Measurements from ENCODE around the gene MRFAP1. TPM values are rescaled to one million over a fixed set of nuclear protein-coding genes. Genes with fewer than 3 reads are reported as not detected.

MRFAP1 gene
- total and polyA plus RNA-seq, 2 experiments from 2014 or later: 221 to 256 TPM

GRCh38 chr4:6595897-6596537, 44.5 kb upstream of the MRFAP1 start:
- 71% methylated on average over 9 of the region's 16 CpGs for WGBS (ENCODE audit: low lambda C conversion rate, missing lambda C conversion rate)
- Histone ChIP-seq H4K20me1 (ENCODE audit: insufficient read depth, poor library complexity, severe bottlenecking) (no peaks in the 10 kb centered on the region), H3K27me3 (no peaks in the 10 kb centered on the region), H2AFZ (no peak overlapping the region), H3K4me2 (no peak overlapping the region), H3K4me1 (ENCODE audit: insufficient read depth) (no peaks in the 10 kb centered on the region), H3K36me3 (replicated peaks; ENCODE audit: insufficient read depth, low read depth) (no peaks in the 10 kb centered on the region), H3K79me2 (no peaks in the 10 kb centered on the region), H3K4me3 (no peak overlapping the region), H3K9me3 (ENCODE audit: low read depth) (no peaks in the 10 kb centered on the region), H3K9me2 (replicated peaks; ENCODE audit: insufficient read depth) (no peaks in the 10 kb centered on the region), H3K27ac (no peak overlapping the region)
- DNase-seq (ENCODE audit: low spot score): no peak
- TF ChIP-seq EZH2phosphoT487 (IDR thresholded peaks at IDR 0.05; ENCODE audit: low read depth, severe bottlenecking, unreplicated experiment) (no peak), EZH2 (IDR thresholded peaks at IDR 0.05; ENCODE audit: borderline replicate concordance) (no peak)
- TF ChIP-seq, protein P1, sequence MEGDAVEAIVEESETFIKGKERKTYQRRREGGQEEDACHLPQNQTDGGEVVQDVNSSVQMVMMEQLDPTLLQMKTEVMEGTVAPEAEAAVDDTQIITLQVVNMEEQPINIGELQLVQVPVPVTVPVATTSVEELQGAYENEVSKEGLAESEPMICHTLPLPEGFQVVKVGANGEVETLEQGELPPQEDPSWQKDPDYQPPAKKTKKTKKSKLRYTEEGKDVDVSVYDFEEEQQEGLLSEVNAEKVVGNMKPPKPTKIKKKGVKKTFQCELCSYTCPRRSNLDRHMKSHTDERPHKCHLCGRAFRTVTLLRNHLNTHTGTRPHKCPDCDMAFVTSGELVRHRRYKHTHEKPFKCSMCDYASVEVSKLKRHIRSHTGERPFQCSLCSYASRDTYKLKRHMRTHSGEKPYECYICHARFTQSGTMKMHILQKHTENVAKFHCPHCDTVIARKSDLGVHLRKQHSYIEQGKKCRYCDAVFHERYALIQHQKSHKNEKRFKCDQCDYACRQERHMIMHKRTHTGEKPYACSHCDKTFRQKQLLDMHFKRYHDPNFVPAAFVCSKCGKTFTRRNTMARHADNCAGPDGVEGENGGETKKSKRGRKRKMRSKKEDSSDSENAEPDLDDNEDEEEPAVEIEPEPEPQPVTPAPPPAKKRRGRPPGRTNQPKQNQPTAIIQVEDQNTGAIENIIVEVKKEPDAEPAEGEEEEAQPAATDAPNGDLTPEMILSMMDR (IDR thresholded peaks at IDR 0.05; ENCODE audit: poor library complexity): no peak

DNA sequence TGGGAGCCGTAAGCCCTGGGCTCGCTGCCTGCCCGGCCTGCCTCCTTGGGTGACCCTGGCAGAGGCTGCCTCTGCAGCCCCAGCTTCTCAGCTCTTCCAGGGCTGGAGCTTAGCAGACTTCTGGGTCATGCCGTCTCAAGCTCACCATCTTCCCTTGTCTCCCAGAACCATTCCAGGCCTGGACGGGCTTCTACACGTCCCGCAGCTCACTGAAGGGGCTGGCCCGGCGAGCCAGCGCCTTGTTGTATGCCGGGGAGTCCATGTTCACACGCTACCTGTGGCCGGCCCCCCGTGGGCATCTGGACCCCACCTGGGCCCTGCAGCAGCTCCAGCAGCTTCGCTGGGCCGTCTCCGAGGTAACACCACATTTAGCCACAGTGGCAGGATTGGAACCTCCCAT, 43.5 kb upstream of the MRFAP1 start:
- no peak overlapping the region for H3K4me3 ChIP-seq
- H3K9me2 ChIP-seq (replicated peaks; ENCODE audit: insufficient read depth): no peaks in the 10 kb centered on the region
- no peaks in the 10 kb centered on the region for H3K36me3 ChIP-seq (replicated peaks; ENCODE audit: insufficient read depth, low read depth)
- no peaks in the 10 kb centered on the region for H3K4me1 ChIP-seq (ENCODE audit: insufficient read depth)
- no peak for DNase-seq (ENCODE audit: low spot score)
- no peak overlapping the region for H3K4me2 ChIP-seq
- no peaks in the 10 kb centered on the region for H3K9me3 ChIP-seq (ENCODE audit: low read depth)
- TF ChIP-seq, protein P1 (IDR thresholded peaks at IDR 0.05; ENCODE audit: poor library complexity): no peak
- no peak for TF ChIP-seq EZH2 (IDR thresholded peaks at IDR 0.05; ENCODE audit: borderline replicate concordance)
- no peak for TF ChIP-seq EZH2phosphoT487 (IDR thresholded peaks at IDR 0.05; ENCODE audit: low read depth, severe bottlenecking, unreplicated experiment)
- H4K20me1 ChIP-seq (ENCODE audit: insufficient read depth, poor library complexity, severe bottlenecking): no peaks in the 10 kb centered on the region
- H3K79me2 ChIP-seq: no peaks in the 10 kb centered on the region
- H3K27ac ChIP-seq: no peak overlapping the region
- 96% methylated on average over 16 of the region's 17 CpGs for WGBS (ENCODE audit: low lambda C conversion rate, missing lambda C conversion rate)
- H2AFZ ChIP-seq: no peak overlapping the region
- no peaks in the 10 kb centered on the region for H3K27me3 ChIP-seq

GRCh38 chr4:6598127-6598526, 42.4 kb upstream of the MRFAP1 start:
- 93% methylated on average over 10 of the region's 10 CpGs for WGBS (ENCODE audit: low lambda C conversion rate, missing lambda C conversion rate)
- Histone ChIP-seq H3K27me3 (no peaks in the 10 kb centered on the region), H3K4me3 (no peak overlapping the region)

More at GRCh38 chr4:6598127-6598526, 42.4 kb upstream of the MRFAP1 start:
- no peaks in the 10 kb centered on the region for H3K36me3 ChIP-seq (replicated peaks; ENCODE audit: insufficient read depth, low read depth)
- no peaks in the 10 kb centered on the region for H3K9me3 ChIP-seq (ENCODE audit: low read depth)
- no peaks in the 10 kb centered on the region for H4K20me1 ChIP-seq (ENCODE audit: insufficient read depth, poor library complexity, severe bottlenecking)
- no peak overlapping the region for H2AFZ ChIP-seq
- DNase-seq (ENCODE audit: low spot score): no peak
- no peaks in the 10 kb centered on the region for H3K4me1 ChIP-seq (ENCODE audit: insufficient read depth)
- no peak overlapping the region for H3K27ac ChIP-seq
- H3K4me2 ChIP-seq: no peak overlapping the region
- H3K79me2 ChIP-seq: no peaks in the 10 kb centered on the region
- no peaks in the 10 kb centered on the region for H3K9me2 ChIP-seq (replicated peaks; ENCODE audit: insufficient read depth)
- TF ChIP-seq EZH2 (IDR thresholded peaks at IDR 0.05; ENCODE audit: borderline replicate concordance) (no peak), EZH2phosphoT487 (IDR thresholded peaks at IDR 0.05; ENCODE audit: low read depth, severe bottlenecking, unreplicated experiment) (no peak)
- TF ChIP-seq, protein P1 (IDR thresholded peaks at IDR 0.05; ENCODE audit: poor library complexity): no peak
